OCI-LY7 (cell line): ENCODE measurements around the gene CD300A. TPM values are rescaled to one million over a fixed set of nuclear protein-coding genes. Genes with fewer than 3 reads are reported as not detected.
A peak's percentile ranks its signal among the peaks of the same experiment; 100 is the strongest.

Experiments used
- BruUV-seq: library from RNA; stranded (reverse); fragments of 400-500 nt; replicated peaks from 2 replicates; lab custom pipeline; 2021; lab: Mats Ljungman, UMichigan
- CTCF ChIA-PET: fragments of 300-600 bp; sonication (Branson Sonifier 250); formaldehyde crosslinking; loops from one replicate; lab custom pipeline; 2022; ENCODE audit warnings: antibody characterized with exemption; ENCODE audit not compliant: unreplicated experiment; lab: Charles Lee
- POLR2A ChIA-PET: fragments of 300-600 bp; sonication (Branson Sonifier 250); formaldehyde crosslinking; loops from one replicate; lab custom pipeline; 2022; ENCODE audit warnings: antibody characterized with exemption; lab: Charles Lee
- DNase-seq: peaks from one replicate; pipeline ENCODE4 v3.0.0-alpha.2; 2015; ENCODE audit warnings: low spot score
- H2AFZ ChIP-seq: fragments of 200-600 bp; sonication (generic), shearing (Covaris generic); 2 replicates; pipeline ENCODE4 v1.6.1; 2014; ENCODE audit warnings: mild to moderate bottlenecking, antibody characterized with exemption, low read length, moderate library complexity
- H3K27ac ChIP-seq: fragments of 200-600 bp; sonication (generic); 2 replicates; pipeline ENCODE4 v1.5.1; 2014; ENCODE audit warnings: mixed run types, low read depth, mild to moderate bottlenecking, moderate library complexity, low read length, inconsistent platforms; ENCODE audit not compliant: poor library complexity, severe bottlenecking
- H3K36me3 ChIP-seq: fragments of 200-600 bp; sonication (generic); 2 replicates; pipeline ENCODE4 v1.6.1; 2014; ENCODE audit warnings: mild to moderate bottlenecking, antibody characterized with exemption, low read length, moderate library complexity, mixed read lengths; ENCODE audit not compliant: insufficient read depth
- H3K4me1 ChIP-seq: fragments of 200-600 bp; sonication (generic); 2 replicates; pipeline ENCODE4 v1.5.1; 2014; ENCODE audit warnings: mild to moderate bottlenecking, low read length; ENCODE audit not compliant: insufficient read depth, poor library complexity, severe bottlenecking
- H3K4me2 ChIP-seq: fragments of 200-600 bp; sonication (generic); 2 replicates; pipeline ENCODE4 v1.6.1; 2014; ENCODE audit warnings: mild to moderate bottlenecking, low read length
- H3K4me3 ChIP-seq: fragments of 200-600 bp; sonication (generic); 2 replicates; pipeline ENCODE4 v1.5.1; 2014; ENCODE audit warnings: mild to moderate bottlenecking, low read depth, low read length; ENCODE audit not compliant: poor library complexity, severe bottlenecking
- H3K79me2 ChIP-seq: fragments of 200-600 bp; sonication (generic); 2 replicates; pipeline ENCODE4 v1.6.1; 2016; ENCODE audit warnings: low read depth, mild to moderate bottlenecking, low read length, moderate library complexity, mixed read lengths; ENCODE audit not compliant: insufficient read depth
- H3K9me2 ChIP-seq: fragments of 200-600 bp; sonication (generic); 2 replicates; pipeline ENCODE4 v1.6.1; 2016; ENCODE audit warnings: mild to moderate bottlenecking, low read length, mixed read lengths; ENCODE audit not compliant: insufficient read depth
- H3K9me3 ChIP-seq: fragments of 200-600 bp; sonication (generic); 2 replicates; pipeline ENCODE4 v1.6.1; 2014; ENCODE audit warnings: mild to moderate bottlenecking, mixed run types, low read length, mixed read lengths
- H4K20me1 ChIP-seq: fragments of 200-600 bp; sonication (generic); 2 replicates; pipeline ENCODE4 v1.6.1; 2014; ENCODE audit warnings: mild to moderate bottlenecking, antibody characterized with exemption, low read length, moderate library complexity, mixed read lengths; ENCODE audit not compliant: insufficient read depth
- EZH2phosphoT487 ChIP-seq: fragments of 200-600 bp; sonication (generic); IDR thresholded peaks from 2 replicates; pipeline ENCODE4 v1.6.1; 2018; ENCODE audit warnings: low read depth, borderline replicate concordance, mild to moderate bottlenecking, mixed run types, antibody characterized with exemption, low read length, moderate library complexity, mixed read lengths
- intact Hi-C: fragments of 100-400 bp; cut with micrococcal nuclease; formaldehyde crosslinking; loops from one replicate; pipeline ENCODE4 v1.10.0; 2022; ENCODE audit not compliant: unreplicated experiment
- total RNA-seq, 2 experiments: library from RNA; depleted of rRNA in 1 of 2; stranded (reverse); fragments of >200 nt in 1 of 2; shearing (Covaris generic) in 1 of 2; gene quantifications; 2 replicates each; pipeline ENCODE4 v1.2.3, GENCODE V29; 2014 to 2022
- TF ChIP-seq, protein P1 (sequence below): fragments of 200-600 bp; sonication (generic); conservative IDR thresholded peaks from 2 replicates; pipeline ENCODE4 v1.5.1; 2014; ENCODE audit warnings: mild to moderate bottlenecking, antibody characterized with exemption, low read length, moderate library complexity, mixed read lengths

CD300A gene
- total RNA-seq, 2 experiments from 2014 or later = 3.5 to 6.7 TPM

DNA sequence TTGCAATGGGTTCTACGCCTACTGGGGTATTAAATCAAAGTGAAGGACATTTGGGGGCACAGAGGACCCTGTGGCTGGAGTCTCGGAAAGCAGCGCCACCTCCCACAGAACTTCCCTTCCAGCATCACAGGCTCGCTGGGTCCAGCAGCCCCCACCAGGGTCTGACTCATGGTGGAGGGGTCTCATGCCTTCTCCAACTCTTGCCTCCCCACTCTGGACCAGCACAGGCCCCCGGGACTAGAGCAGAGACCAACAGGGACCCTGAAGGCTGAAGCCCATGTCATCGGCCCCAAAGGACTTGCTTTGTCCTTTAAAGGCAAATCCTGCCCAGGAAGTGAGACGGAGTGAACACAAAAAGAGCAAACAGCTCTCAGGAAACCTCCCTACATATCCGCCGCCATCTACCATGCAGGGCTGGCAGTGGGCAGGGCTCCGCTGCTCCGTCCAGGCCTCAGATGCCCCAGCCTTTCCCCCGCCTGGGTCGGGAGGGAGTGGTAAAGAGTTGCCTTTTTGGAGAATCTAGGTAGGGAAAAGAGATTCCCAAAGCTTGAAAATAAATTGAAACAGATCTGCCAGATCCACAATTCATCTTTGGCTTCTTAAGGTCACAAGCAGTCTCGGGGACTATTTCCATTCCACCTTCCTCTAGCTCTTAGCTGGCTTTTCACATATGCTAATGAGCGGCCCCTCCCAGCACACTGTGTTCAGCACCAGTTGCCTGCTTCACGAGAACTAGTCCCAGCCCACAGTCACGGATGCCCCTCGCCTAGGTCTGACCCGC is 36.6 kb upstream of the CD300A start:
- Histone ChIP-seq H3K79me2 (no peaks in the 10 kb centered on the region), H3K4me3 (no peak overlapping the region), H4K20me1 (no peaks in the 10 kb centered on the region), H3K4me2 (no peak overlapping the region), H3K9me3 (no peaks in the 10 kb centered on the region), H2AFZ (no peak overlapping the region), H3K36me3 (no peaks in the 10 kb centered on the region), H3K27ac (no peak overlapping the region), H3K4me1 (no peaks in the 10 kb centered on the region), H3K9me2 (no peaks in the 10 kb centered on the region)
- TF ChIP-seq, protein P1, sequence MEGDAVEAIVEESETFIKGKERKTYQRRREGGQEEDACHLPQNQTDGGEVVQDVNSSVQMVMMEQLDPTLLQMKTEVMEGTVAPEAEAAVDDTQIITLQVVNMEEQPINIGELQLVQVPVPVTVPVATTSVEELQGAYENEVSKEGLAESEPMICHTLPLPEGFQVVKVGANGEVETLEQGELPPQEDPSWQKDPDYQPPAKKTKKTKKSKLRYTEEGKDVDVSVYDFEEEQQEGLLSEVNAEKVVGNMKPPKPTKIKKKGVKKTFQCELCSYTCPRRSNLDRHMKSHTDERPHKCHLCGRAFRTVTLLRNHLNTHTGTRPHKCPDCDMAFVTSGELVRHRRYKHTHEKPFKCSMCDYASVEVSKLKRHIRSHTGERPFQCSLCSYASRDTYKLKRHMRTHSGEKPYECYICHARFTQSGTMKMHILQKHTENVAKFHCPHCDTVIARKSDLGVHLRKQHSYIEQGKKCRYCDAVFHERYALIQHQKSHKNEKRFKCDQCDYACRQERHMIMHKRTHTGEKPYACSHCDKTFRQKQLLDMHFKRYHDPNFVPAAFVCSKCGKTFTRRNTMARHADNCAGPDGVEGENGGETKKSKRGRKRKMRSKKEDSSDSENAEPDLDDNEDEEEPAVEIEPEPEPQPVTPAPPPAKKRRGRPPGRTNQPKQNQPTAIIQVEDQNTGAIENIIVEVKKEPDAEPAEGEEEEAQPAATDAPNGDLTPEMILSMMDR = no peak
- no peak for TF ChIP-seq EZH2phosphoT487
- no peak for DNase-seq
- CTCF ChIA-PET = no interaction called here
- intact Hi-C loops = no loop called here
- BruUV-seq = no TSS peak
- POLR2A ChIA-PET = no interaction called here

DNA sequence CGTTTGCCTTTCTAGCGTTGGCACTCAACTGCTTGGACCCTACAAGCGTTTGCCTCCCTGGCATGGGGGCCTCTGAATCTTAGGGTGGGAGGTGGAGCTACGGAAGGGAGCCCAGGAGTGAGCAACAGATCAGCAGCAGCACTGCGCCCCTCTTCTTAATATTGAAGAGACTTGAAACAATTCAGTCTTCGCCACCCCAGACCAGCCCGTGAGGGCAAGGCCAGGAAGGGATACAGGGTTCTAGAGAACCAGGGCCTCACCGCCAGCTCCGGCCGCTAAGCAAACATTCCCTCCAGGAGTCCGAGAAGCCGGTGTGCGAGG is 36.1 kb upstream of the CD300A start:
- no peaks in the 10 kb centered on the region for H3K36me3 ChIP-seq
- no peak for TF ChIP-seq EZH2phosphoT487
- TF ChIP-seq, protein P1 = no peak
- H4K20me1 ChIP-seq = no peaks in the 10 kb centered on the region
- no peak overlapping the region for H3K4me3 ChIP-seq
- H2AFZ ChIP-seq = no peak overlapping the region
- no peaks in the 10 kb centered on the region for H3K9me2 ChIP-seq
- POLR2A ChIA-PET = no interaction called here
- DNase-seq = no peak
- intact Hi-C loops = no loop called here
- H3K27ac ChIP-seq = no peak overlapping the region
- no peaks in the 10 kb centered on the region for H3K79me2 ChIP-seq
- no peaks in the 10 kb centered on the region for H3K9me3 ChIP-seq
- no TSS peak for BruUV-seq
- CTCF ChIA-PET = no interaction called here
- H3K4me1 ChIP-seq = no peaks in the 10 kb centered on the region
- H3K4me2 ChIP-seq = peak overlapping the region; percentile 8; the same call in 1 of the 2 replicates

DNA sequence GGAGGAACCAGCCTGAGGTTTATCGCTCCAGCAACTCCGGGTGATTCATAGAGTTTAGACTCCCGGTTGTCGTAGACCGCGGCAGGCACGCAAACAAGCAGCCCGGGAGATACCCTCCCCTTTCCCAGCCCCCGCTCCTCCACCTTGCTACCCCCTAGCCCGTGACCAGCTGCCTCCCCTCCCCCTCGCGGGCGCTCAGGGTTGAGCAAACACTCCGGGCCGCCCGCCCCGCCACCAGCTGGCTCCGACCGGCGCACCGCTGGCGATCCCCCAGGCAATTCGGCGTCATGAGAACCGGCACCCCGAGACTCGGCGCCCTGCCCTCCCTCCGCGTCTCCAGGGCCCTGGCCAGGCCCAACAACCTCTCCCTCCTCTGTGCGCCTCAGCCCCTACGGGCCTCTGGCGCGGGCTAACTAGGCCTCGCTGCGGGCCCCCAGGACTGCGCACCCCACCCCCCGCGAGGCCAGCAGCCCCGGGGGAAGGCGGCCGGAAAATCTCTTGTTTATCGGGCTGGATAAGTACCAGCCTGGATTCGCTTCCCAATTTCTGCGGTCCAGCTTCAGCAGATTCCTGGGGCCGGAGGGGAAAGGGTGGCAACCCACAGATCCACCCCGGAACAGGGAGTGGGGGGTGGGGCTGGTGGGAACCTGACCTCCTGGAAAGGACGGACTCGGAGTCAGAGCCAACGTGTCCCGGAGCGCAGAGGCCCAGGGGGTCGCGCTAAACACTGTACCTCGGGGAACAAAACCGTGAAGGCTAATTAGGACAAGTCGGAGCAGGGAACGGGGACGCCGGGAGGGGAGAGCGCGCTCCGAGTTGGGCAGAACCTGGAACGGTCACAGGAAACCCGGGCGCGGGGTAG is 35.5 kb upstream of the CD300A start:
- Histone ChIP-seq H3K9me3 (no peaks in the 10 kb centered on the region), H2AFZ (no peak overlapping the region), H3K27ac (no peak overlapping the region), H3K4me1 (no peaks in the 10 kb centered on the region), H4K20me1 (no peaks in the 10 kb centered on the region), H3K36me3 (no peaks in the 10 kb centered on the region), H3K4me2 (peak overlapping the region; percentile 8; the same call in 1 of the 2 replicates), H3K9me2 (no peaks in the 10 kb centered on the region), H3K4me3 (no peak overlapping the region), H3K79me2 (no peaks in the 10 kb centered on the region)
- no peak for DNase-seq
- ChIA-PET POLR2A (no interaction called here), CTCF (no interaction called here)
- BruUV-seq = no TSS peak
- TF ChIP-seq, protein P1 = no peak
- TF ChIP-seq EZH2phosphoT487 = no peak
- intact Hi-C loops = no loop called here
